Right lobe of liver (tissue), 6 donors: ENCODE results near the gene CIDEC. TPM values are rescaled to one million over a fixed set of nuclear protein-coding genes. Genes with fewer than 3 reads are reported as not detected.
"Not testable (repeated sequence)": the region's sequence is repeated elsewhere in the genome, so short reads cannot be mapped to it uniquely, and the experiment has no call there.

ENCODE experiments used
- ATAC-seq, 4 donors: fragments of 200-7000 bp; cut with Tn5 transposase; one replicate each; pipeline ENCODE4 v1.9.1; 2020; ENCODE audit warnings: mild to moderate bottlenecking in 4 of 4, moderate library complexity in 4 of 4
- DNase-seq, 3 donors: peaks; one replicate each; pipeline ENCODE4 v3.0.0-alpha.2; 2020
- H3K27ac ChIP-seq, 3 donors: fragments of 200-600 bp; one replicate each; pipeline ENCODE4 v1.8.0; 2022
- H3K27me3 ChIP-seq, 2 donors: fragments of 200-600 bp; one replicate each; pipeline ENCODE4 v1.8.0; 2022
- H3K36me3 ChIP-seq, 4 donors: fragments of 200-600 bp; sonication (generic) in 1 of 4; one replicate each; pipeline versions ENCODE4 v1.5.1 to v1.8.0; 2017 to 2022; ENCODE audit warnings: control low read depth in 1 of 4
- H3K4me1 ChIP-seq, 4 donors: fragments of 200-600 bp; sonication (generic) in 1 of 4; one replicate each; pipeline versions ENCODE4 v1.5.1 to v1.8.0; 2017 to 2022; ENCODE audit warnings: control low read depth in 1 of 4
- H3K4me3 ChIP-seq, 3 donors: fragments of 200-600 bp; one replicate each; pipeline ENCODE4 v1.8.0; 2022
- H3K9me3 ChIP-seq, 4 donors: fragments of 200-600 bp; sonication (generic) in 1 of 4; one replicate each; pipeline versions ENCODE4 v1.5.1 to v1.8.0; 2017 to 2022; ENCODE audit warnings: control low read depth in 1 of 4
- POLR2A ChIP-seq: fragments of 450-650 bp; IDR thresholded peaks from one replicate; pipeline ENCODE4 v1.6.1; 2017; ENCODE audit warnings: antibody characterized with exemption, mild to moderate bottlenecking
- WGBS: methylation state at CpG from one replicate; pipeline ENCODE4 v1.1.6; 2018; ENCODE audit warnings: low coverage, low lambda C conversion rate; ENCODE audit not compliant: insufficient coverage; ENCODE audit errors: missing lambda C conversion rate; 5-methylcytosine and 5-hydroxymethylcytosine counted together
- intact Hi-C, 2 donors: fragments of 100-400 bp; cut with DNase I; formaldehyde crosslinking; loops; one replicate each; pipeline versions ENCODE4 v1.11.2 to v1.14.1; 2022
- total RNA-seq, 6 experiments: library from RNA; depleted of rRNA in 2 of 6; stranded (reverse); fragments of >200 nt in 2 of 6; fragmentation: NEBNext Ultra II Directional in 3 of 6; extraction: Animal tissue kit (Norgen Biotek cat#: 25700) in 3 of 6; gene quantifications; one replicate each; pipeline versions ENCODE4 v1.1.0 to v1.2.4, GENCODE V29; 2016 to 2023
- TF ChIP-seq, protein P1 (sequence below), 4 donors: fragments of 200-600 bp in 3 of 4; fragments of 450-650 bp in 1 of 4; IDR thresholded peaks; one replicate each; pipeline versions ENCODE4 v1.5.1 to v1.8.0; 2016 to 2022; ENCODE audit warnings: antibody characterized with exemption in 4 of 4, mild to moderate bottlenecking in 2 of 4
- donor health status: DM: no; HTN: yes; CAD: no.
- donor health status: DM: no; HTN: no; CAD: no.
- donor health status: DM: no; HTN: no; CAD: no.
- donor health status: DM: no; HTN: yes; CAD: no.
- donor health status: DM: no; HTN: yes; CAD: no.

The CIDEC gene
- total RNA-seq, 6 experiments from 2014 or later, result 1.0 to 101 (median 2.7) TPM

- ATAC-seq, result no peak
- H3K9me3 ChIP-seq, result no peaks in the 10 kb centered on the region
- no peaks in the 10 kb centered on the region for H3K4me1 ChIP-seq
- intact Hi-C loops, result no loop called here
- H3K27ac ChIP-seq, result no peak overlapping the region
- H3K36me3 ChIP-seq, result no peaks in the 10 kb centered on the region
- WGBS, result 87% methylated on average over 3 of the region's 4 CpGs
- no peak for TF ChIP-seq POLR2A
- TF ChIP-seq, protein P1, sequence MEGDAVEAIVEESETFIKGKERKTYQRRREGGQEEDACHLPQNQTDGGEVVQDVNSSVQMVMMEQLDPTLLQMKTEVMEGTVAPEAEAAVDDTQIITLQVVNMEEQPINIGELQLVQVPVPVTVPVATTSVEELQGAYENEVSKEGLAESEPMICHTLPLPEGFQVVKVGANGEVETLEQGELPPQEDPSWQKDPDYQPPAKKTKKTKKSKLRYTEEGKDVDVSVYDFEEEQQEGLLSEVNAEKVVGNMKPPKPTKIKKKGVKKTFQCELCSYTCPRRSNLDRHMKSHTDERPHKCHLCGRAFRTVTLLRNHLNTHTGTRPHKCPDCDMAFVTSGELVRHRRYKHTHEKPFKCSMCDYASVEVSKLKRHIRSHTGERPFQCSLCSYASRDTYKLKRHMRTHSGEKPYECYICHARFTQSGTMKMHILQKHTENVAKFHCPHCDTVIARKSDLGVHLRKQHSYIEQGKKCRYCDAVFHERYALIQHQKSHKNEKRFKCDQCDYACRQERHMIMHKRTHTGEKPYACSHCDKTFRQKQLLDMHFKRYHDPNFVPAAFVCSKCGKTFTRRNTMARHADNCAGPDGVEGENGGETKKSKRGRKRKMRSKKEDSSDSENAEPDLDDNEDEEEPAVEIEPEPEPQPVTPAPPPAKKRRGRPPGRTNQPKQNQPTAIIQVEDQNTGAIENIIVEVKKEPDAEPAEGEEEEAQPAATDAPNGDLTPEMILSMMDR (IDR thresholded peaks at IDR 0.05), result no peak
- H3K27me3 ChIP-seq, result no peaks in the 10 kb centered on the region
- no peak for DNase-seq
- no peak overlapping the region for H3K4me3 ChIP-seq
Observed at GRCh38 chr3:9861201-9861600, 18.9 kb downstream of the CIDEC start.

DNA sequence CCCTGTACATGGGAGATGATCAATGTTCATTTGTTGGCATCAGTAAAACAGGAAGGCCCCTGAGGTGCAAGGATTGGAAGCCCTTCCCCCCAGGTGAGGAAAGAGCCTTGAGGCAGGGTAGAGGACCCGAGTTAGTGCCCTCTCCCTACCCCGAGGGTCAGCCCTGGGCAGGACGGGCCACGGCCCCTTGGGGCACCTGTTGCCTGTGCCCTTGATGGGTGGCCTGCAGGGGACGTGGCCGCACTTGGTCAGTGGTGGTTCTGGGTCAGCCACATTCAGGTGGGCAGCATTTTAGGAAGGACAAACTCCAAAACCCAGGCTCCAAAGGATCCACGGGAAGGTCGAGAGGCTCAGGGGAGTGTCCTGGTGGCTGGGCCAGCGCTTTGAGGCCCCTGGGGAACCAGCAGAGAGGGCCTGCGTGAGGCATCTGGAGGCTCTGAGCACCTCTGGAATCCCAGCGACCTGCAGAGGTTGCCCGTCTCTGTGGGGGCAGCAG, 20.5 kb downstream of the CIDEC start:
- Histone ChIP-seq H3K4me1 (no peaks in the 10 kb centered on the region), H3K27me3 (no peaks in the 10 kb centered on the region), H3K27ac (no peak overlapping the region), H3K4me3 (no peak overlapping the region), H3K36me3 (no peaks in the 10 kb centered on the region), H3K9me3 (no peaks in the 10 kb centered on the region)
- no peak for TF ChIP-seq POLR2A
- TF ChIP-seq, protein P1 (IDR thresholded peaks at IDR 0.05), result no peak
- DNase-seq, result no peak
- intact Hi-C loops, result loop anchor here in 1 of 2 donors (10.0 kb wide), 1 partner anchor 65 kb away; no protein-coding TSS in a partner anchor
- 80% methylated on average over 6 of the region's 12 CpGs for WGBS
- ATAC-seq, result no peak

DNA sequence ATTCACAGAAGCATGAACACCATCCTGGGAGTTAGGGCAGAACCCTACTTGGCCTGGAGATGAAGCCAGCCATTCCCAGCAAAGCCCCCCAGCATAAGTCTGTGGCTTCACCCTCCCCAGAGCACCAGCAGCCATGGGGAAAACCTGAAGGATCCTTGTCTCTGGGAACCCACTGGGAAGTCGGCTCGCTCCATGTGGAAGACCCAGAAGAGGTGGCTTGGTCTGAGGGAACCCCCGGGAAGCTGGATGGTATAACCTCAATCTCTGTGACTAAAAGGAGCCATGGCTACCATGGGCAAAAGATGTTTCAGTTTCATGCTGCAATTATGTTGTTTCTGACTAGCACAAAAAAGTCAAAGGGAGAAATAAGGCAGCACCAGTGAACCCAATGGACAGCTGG, 24.5 kb downstream of the CIDEC start:
- no CpG with 5 or more reads among the region's 3 CpGs for WGBS
- intact Hi-C loops, result loop anchor here in 1 of 2 donors (10.0 kb wide), 1 partner anchor 69 kb away; no protein-coding TSS in a partner anchor
- no peak for ATAC-seq

DNA sequence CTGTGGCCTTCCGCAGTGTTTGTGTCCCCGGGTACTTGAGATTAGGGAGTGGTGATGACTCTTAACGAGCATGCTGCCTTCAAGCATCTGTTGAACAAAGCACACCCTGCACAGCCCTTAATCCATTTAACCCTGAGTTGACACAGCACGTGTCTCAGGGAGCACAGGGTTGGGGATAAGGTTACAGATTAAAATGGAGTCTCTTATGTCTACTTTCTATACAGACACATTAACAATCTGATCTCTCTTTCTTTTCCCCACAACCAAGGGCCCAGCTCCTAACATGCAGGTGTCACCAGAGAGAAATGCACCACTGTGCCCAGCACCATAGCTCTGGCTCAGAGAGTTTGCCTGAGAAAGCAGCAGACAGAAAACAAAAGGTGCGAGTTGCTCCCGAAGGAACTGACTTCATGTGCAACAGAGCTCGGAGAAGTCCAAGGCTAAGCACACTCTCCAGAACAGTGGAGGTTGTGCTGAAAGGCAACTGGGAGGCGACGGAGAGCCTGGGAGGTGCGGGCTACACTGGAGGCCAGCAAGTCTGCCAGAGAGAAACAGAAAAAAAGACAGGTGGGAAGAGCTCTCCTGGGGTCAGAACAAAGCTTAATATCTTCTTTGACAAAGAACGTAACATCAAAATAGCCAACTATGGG, 25.6 kb downstream of the CIDEC start:
- not testable (repeated sequence) for H3K27me3 ChIP-seq, DNase-seq, H3K27ac ChIP-seq, H3K9me3 ChIP-seq, ATAC-seq, H3K36me3 ChIP-seq, H3K4me3 ChIP-seq
- 82% methylated on average over 8 of the region's 11 CpGs for WGBS
- peaks cover 0 to 17% (median 3%) of the 10 kb centered on the region in 4 donors for H3K4me1 ChIP-seq
- intact Hi-C loops, result loop anchor here in 1 of 2 donors (10.0 kb wide), 1 partner anchor 70 kb away; no protein-coding TSS in a partner anchor

More for the DNA sequence above, 24.5 kb downstream of the CIDEC start:
- peaks cover 0 to 9% (median 0%) of the 10 kb centered on the region in 4 donors for H3K4me1 ChIP-seq
- TF ChIP-seq, protein P1 (IDR thresholded peaks at IDR 0.05), result no peak
- TF ChIP-seq POLR2A, result no peak
- H3K27ac ChIP-seq, result no peak overlapping the region
- no peaks in the 10 kb centered on the region for H3K27me3 ChIP-seq
- H3K9me3 ChIP-seq, result no peaks in the 10 kb centered on the region
- no peak for DNase-seq
- no peak overlapping the region for H3K4me3 ChIP-seq
- H3K36me3 ChIP-seq, result no peaks in the 10 kb centered on the region

DNA sequence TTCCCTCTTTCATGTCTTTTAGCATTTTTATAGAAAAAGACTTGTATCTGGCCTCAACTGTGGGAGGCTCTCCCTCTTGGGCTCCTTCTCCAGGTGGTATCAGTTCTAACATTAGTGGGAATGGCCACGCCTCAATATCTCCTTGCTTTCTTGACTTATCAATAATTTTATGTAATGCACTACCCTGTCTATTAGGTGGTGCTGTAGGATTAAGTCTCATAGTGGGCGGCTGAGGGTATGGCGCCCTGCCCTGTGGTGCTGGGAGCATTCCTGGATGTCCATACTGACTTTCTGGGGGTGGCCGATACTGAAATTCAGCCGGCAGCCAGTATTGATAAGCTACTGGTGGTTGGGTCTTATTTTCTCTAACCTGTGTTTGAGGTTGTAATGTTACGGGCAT, 27.5 kb downstream of the CIDEC start:
- intact Hi-C loops, result loop anchor here in 1 of 2 donors (10.0 kb wide), 1 partner anchor 72 kb away; no protein-coding TSS in a partner anchor
- no peaks in the 10 kb centered on the region for H3K9me3 ChIP-seq
- ATAC-seq (no peak), DNase-seq (no peak)
- no peak for TF ChIP-seq POLR2A
- TF ChIP-seq, protein P1 (IDR thresholded peaks at IDR 0.05), result no peak
- no peak overlapping the region for H3K4me3 ChIP-seq
- no peaks in the 10 kb centered on the region for H3K36me3 ChIP-seq
- WGBS, result 94% methylated on average over 3 of the region's 6 CpGs
- H3K4me1 ChIP-seq, result peaks cover 0 to 26% (median 4%) of the 10 kb centered on the region in 4 donors
- no peaks in the 10 kb centered on the region for H3K27me3 ChIP-seq
- no peak overlapping the region for H3K27ac ChIP-seq

DNA sequence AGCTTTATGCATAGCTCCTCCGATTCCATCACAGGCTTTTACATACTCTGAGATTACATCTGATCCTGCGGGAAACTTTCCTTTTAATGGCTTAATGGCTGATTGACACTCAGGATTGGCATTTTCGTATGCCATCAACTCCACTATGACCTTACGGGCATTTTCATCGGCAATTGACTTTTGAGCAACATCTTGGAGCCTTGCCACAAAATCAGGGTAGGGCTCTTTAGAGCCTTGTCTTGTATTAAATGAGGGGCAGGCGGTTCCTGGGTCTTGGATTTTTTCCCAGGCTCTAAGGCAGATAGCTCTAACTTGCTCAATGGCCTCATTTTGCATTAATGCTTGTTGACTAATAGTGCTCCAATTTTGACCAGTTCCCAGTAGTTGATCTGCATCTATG, 28.1 kb downstream of the CIDEC start:
- not testable (repeated sequence) for H3K27me3 ChIP-seq, ATAC-seq, H3K36me3 ChIP-seq, H3K9me3 ChIP-seq, H3K4me3 ChIP-seq, H3K27ac ChIP-seq
- DNase-seq, result peak in 1 of 3 donors; percentile 68
- peaks cover 0 to 26% (median 4%) of the 10 kb centered on the region in 4 donors for H3K4me1 ChIP-seq
- 31% methylated on average over 6 of the region's 6 CpGs for WGBS
- intact Hi-C loops, result loop anchor here in 1 of 2 donors (10.0 kb wide), 1 partner anchor 73 kb away; no protein-coding TSS in a partner anchor

DNA sequence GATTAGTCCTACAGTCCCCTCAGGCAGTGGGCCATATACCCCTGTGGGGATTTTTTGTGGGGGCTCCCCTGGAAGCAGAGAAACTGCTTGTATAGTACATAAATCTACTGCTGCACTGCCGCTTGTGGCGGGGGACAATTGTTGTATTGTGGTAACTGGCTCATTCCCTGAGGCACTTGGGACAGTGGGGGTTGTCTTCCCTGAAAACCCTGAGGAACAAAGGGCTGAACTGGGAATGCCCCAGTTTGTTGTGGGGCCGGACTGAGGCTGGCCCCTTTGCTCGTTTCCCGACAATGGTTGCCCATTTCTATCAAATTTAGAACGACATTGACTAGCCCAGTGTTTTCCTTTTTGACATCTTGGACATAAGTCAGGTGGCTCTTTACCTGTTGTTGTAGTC, 28.7 kb downstream of the CIDEC start:
- WGBS, result 81% methylated on average over 3 of the region's 6 CpGs
- H3K36me3 ChIP-seq, H3K4me3 ChIP-seq, DNase-seq, H3K27ac ChIP-seq, H3K9me3 ChIP-seq, H3K27me3 ChIP-seq, ATAC-seq: not testable (repeated sequence)
- intact Hi-C loops, result loop anchor here in 1 of 2 donors (10.0 kb wide), 1 partner anchor 73 kb away; no protein-coding TSS in a partner anchor
- peaks cover 0 to 26% (median 4%) of the 10 kb centered on the region in 4 donors for H3K4me1 ChIP-seq
